HUES64 (cell line): Measurements from ENCODE around the gene PRPF8.
"Not testable (repeated sequence)": the region's sequence is repeated elsewhere in the genome, so short reads cannot be mapped to it uniquely, and the experiment has no call there.

ENCODE experiments used
- H3K27ac ChIP-seq: 2 replicates; pipeline ENCODE4 v1.7.0; 2013; ENCODE audit warnings: low read depth, low read length, inconsistent platforms
- H3K27me3 ChIP-seq: 2 replicates; pipeline ENCODE4 v1.6.1; 2013; ENCODE audit warnings: mild to moderate bottlenecking, low read length; ENCODE audit not compliant: insufficient read depth
- H3K36me3 ChIP-seq: 2 replicates; pipeline ENCODE4 v1.6.1; 2013; ENCODE audit warnings: mild to moderate bottlenecking, low read length; ENCODE audit not compliant: insufficient read depth
- H3K4me1 ChIP-seq: 2 replicates; pipeline ENCODE4 v1.6.1; 2013; ENCODE audit warnings: mild to moderate bottlenecking, low read length, moderate library complexity; ENCODE audit not compliant: insufficient read depth
- H3K4me3 ChIP-seq: 2 replicates; pipeline ENCODE4 v1.5.1; 2013; ENCODE audit warnings: mild to moderate bottlenecking, low read length, moderate library complexity
- H3K9ac ChIP-seq: 2 replicates; pipeline ENCODE4 v1.6.1; 2013; ENCODE audit warnings: mild to moderate bottlenecking, low read depth, low read length
- H3K9me3 ChIP-seq: 2 replicates; pipeline ENCODE4 v1.6.1; 2013; ENCODE audit warnings: low read depth, low read length; ENCODE audit not compliant: insufficient read depth
- WGBS: fragments of 150-250, 120-280 bp; methylation state at CpG from one replicate; pipeline ENCODE4 v1.1.7; 2013; ENCODE audit warnings: missing lambda C conversion rate; 5-methylcytosine and 5-hydroxymethylcytosine counted together

The PRPF8 gene

DNA sequence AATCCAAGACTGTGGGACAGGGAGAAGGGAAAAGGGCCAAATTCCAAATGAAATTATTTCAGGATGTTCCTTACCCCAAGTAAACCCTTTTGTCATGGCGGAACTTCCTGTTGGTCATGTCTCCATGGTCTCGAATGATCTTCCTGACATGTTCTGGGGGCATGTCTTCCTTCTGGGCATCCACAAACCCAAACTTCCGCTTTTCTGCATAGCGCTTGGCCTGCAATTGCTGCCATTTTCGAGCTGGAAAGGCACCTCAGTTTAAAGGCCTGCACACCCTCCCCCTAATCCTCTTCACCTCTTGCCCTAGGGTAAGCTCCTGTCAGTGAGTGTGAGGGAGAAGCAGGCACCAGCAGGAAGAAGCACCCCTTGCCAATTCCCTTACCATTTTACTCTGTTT is 1.2 kb downstream of the PRPF8 start:
- Histone ChIP-seq H3K27ac (no peak overlapping the region), H3K4me3 (peak overlapping the region; percentile 94), H3K9me3 (no peaks in the 10 kb centered on the region), H3K36me3 (peaks cover 51% of the 10 kb centered on the region), H3K4me1 (no peaks in the 10 kb centered on the region), H3K9ac (no peak overlapping the region), H3K27me3 (no peaks in the 10 kb centered on the region)
- 93% methylated on average over 5 of the region's 5 CpGs for WGBS

DNA sequence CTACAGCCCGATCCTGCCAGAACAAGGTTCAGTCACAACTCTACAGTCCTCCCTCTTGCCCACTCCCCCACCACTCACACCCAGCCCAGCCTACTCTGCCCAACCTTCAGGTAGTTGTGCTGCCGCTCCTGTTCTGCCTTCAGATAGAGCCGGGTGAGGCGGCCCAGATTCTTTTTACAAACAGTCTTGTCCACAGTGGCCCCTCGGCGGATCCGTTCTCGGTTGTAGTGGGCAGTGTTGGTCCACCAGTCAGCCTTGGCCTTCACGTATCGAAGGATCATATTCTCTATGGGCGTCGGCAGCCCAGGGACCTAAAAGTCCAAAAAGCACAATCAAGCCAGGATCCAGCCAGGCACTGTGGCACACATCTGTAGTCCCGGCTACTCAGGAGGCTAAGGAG is 8.3 kb downstream of the PRPF8 start:
- 93% methylated on average over 13 of the region's 13 CpGs for WGBS
- Histone ChIP-seq H3K27ac (no peak overlapping the region), H3K27me3 (no peaks in the 10 kb centered on the region), H3K9me3 (no peaks in the 10 kb centered on the region), H3K4me3 (no peak overlapping the region), H3K4me1 (no peaks in the 10 kb centered on the region), H3K36me3 (peaks cover 97% of the 10 kb centered on the region), H3K9ac (no peak overlapping the region)

DNA sequence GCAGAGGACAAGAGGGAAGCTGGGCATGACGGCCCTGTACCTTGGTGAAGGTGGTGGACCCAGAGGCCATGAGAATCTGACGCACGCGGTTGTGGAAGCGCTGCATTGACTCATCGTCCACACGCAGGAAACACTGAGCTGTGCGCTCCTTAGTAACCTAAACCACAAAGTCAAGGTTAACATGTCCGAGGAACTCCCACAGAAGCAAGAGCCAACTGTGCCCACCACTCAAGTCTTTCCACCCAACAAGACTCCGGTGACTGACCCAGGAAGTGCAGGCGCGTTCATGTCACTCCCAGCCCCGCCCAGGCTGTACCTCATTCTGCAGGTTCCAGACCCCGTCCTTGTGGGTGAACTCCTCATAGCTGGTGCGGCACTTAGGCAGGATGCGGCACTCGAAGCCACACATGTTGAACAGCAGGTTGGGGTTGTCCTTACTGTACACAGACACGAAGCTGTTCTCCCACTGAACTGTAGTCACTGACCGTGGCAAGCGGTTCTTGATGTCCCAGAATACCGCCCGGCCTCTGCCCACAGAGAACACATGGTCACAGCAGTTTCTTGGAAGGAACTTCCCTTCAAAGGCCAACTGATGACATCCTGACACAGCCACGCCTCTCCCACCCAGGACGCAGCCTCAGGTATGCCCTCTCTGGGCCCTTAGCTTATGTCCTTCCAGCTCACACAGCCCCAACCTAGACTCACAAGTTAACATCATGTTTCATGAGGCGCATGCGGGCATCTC is 11.5 kb downstream of the PRPF8 start:
- no peaks in the 10 kb centered on the region for H3K4me1 ChIP-seq
- no peaks in the 10 kb centered on the region for H3K9me3 ChIP-seq
- H3K27me3 ChIP-seq = no peaks in the 10 kb centered on the region
- 96% methylated on average over 26 of the region's 26 CpGs for WGBS
- no peak overlapping the region for H3K27ac ChIP-seq
- H3K36me3 ChIP-seq = peaks cover 92% of the 10 kb centered on the region
- no peak overlapping the region for H3K4me3 ChIP-seq
- no peak overlapping the region for H3K9ac ChIP-seq

DNA sequence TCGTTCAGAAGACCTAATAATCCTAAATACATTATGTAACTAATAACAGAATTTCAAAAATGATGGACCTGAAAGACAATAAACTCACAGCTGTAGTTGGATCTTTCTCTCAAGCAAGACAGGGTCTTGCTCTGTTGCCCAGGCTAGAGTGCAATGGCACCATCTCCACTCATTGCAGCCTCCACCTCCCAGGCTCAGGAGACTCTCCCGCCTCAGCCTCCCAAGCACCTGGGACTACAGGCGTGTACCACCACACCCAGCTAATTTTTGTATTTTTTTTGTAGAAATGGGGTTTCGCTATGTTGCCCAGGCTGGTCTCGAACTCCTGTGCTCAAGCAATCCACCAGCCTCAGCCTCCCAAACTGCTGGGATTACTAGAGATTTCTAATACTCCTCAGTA is 20.7 kb downstream of the PRPF8 start:
- not testable (repeated sequence) for H3K27me3 ChIP-seq, H3K9ac ChIP-seq, H3K9me3 ChIP-seq, H3K4me3 ChIP-seq, H3K27ac ChIP-seq, H3K4me1 ChIP-seq
- WGBS = 98% methylated on average over 4 of the region's 5 CpGs
- H3K36me3 ChIP-seq = peaks cover 90% of the 10 kb centered on the region

DNA sequence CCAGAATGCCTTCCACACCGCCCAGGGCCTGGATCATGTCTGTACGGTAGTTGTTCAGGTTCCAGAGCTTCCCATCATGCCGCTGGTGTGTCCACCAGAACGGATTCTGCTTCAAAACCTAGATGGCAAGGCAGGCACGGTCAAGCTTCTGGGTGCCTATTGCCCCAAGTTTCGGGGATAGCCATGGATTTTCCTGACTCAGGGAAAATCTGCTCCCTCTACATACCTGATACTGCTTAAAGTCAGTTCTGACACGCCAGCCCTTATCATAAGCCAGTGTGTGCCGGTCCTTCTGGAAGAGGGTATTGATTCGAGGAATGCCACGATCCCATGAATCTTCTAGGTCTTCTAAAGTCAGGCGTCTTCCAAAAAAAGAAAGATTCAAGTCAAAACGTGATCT is 23.6 kb downstream of the PRPF8 start:
- no peaks in the 10 kb centered on the region for H3K27me3 ChIP-seq
- H3K36me3 ChIP-seq = peaks cover 94% of the 10 kb centered on the region
- no peak overlapping the region for H3K9ac ChIP-seq
- no peaks in the 10 kb centered on the region for H3K9me3 ChIP-seq
- WGBS = 95% methylated on average over 12 of the region's 12 CpGs
- H3K4me1 ChIP-seq = no peaks in the 10 kb centered on the region
- H3K4me3 ChIP-seq = no peak overlapping the region
- no peak overlapping the region for H3K27ac ChIP-seq

DNA sequence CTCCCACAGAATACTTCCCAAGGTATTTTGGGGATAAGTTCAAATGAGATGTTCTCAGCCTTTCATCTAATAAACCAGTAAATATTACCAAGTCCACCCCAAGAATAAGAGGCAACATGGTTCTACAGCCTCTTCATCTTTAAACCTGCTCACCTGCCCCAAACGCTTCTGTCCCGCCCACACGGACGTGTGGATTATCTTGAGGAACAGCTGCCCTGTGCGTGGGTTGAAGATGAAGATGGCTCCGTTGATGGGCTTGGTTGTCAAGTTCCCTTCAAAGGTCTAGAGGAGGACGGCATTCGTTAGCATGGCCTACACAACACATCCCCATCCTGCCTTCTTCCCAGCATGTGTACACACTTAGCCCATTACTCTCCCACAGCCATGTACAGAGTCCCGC is 26.6 kb downstream of the PRPF8 start:
- no peaks in the 10 kb centered on the region for H3K27me3 ChIP-seq
- H3K36me3 ChIP-seq = peaks cover 95% of the 10 kb centered on the region
- H3K4me1 ChIP-seq = no peaks in the 10 kb centered on the region
- no peaks in the 10 kb centered on the region for H3K9me3 ChIP-seq
- H3K9ac ChIP-seq = no peak overlapping the region
- 98% methylated on average over 9 of the region's 9 CpGs for WGBS
- H3K4me3 ChIP-seq = no peak overlapping the region
- no peak overlapping the region for H3K27ac ChIP-seq

DNA sequence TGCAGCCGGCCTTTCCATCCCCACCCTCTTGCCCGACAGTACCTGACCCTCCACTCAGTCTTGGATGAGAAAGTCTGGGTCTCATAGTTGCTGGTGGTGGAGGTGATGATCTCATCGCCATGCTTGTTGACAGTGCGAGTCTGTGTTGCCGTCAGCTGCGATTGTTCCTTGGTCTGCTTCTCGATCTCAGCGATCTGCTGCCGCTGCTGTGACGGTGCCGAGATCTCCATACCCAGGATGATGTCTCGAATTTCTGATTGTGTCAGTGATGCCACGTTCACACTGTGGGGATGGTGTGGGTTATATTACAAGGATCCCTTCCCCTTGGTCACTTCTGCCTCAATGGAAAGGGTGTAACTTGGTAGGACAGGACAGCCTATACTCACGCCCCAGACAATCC is 30.9 kb downstream of the PRPF8 start:
- H3K9ac ChIP-seq = no peak overlapping the region
- H3K9me3 ChIP-seq = no peaks in the 10 kb centered on the region
- 97% methylated on average over 14 of the region's 14 CpGs for WGBS
- no peaks in the 10 kb centered on the region for H3K27me3 ChIP-seq
- no peaks in the 10 kb centered on the region for H3K4me1 ChIP-seq
- no peak overlapping the region for H3K27ac ChIP-seq
- H3K4me3 ChIP-seq = no peak overlapping the region
- peaks cover 84% of the 10 kb centered on the region for H3K36me3 ChIP-seq

DNA sequence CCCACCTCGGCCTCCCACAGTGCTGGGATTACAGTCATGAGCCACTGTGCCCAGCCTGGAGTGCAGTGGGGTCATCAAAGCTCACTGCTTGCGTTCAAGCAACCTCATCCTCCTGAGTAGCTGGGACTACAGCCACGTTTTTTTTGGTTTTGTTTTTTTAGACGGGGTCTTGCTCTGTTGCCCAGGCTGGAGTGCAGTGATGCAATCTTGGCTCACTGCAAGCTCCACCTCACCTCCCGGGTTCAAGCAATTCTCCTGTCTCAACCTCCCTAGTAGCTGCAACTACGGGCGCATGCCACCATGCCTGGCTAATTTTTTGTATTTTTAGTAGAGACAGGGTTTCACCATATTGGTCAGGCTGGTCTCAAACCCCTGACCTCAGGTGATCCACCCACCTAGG is 31.9 kb downstream of the PRPF8 start:
- not testable (repeated sequence) for H3K9ac ChIP-seq, H3K27ac ChIP-seq, H3K27me3 ChIP-seq, H3K4me3 ChIP-seq, H3K4me1 ChIP-seq, H3K9me3 ChIP-seq
- WGBS = 93% methylated on average over 7 of the region's 7 CpGs
- peaks cover 74% of the 10 kb centered on the region for H3K36me3 ChIP-seq

DNA sequence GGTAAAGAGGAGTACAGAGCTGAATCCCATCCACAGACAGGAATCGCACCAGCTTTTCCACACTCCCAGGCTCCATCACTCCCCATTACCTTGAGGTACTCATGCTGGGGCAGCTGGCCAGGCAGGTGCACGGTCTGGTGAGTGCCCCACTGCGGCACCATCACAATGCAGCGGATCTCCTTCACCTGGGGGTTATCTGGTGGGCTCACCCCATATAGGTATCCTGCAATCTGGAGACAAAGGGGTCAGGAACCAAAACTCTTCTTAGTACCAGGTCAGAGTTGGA is 33.2 kb downstream of the PRPF8 start:
- Histone ChIP-seq H3K27me3 (no peaks in the 10 kb centered on the region), H3K9ac (no peak overlapping the region), H3K36me3 (peaks cover 62% of the 10 kb centered on the region), H3K4me3 (no peak overlapping the region), H3K9me3 (no peaks in the 10 kb centered on the region), H3K27ac (no peak overlapping the region), H3K4me1 (0 out of 2 replicates have a peak, but pooled peaks cover 3% of the 10 kb centered on the region)
- WGBS = 90% methylated on average over 4 of the region's 4 CpGs

DNA sequence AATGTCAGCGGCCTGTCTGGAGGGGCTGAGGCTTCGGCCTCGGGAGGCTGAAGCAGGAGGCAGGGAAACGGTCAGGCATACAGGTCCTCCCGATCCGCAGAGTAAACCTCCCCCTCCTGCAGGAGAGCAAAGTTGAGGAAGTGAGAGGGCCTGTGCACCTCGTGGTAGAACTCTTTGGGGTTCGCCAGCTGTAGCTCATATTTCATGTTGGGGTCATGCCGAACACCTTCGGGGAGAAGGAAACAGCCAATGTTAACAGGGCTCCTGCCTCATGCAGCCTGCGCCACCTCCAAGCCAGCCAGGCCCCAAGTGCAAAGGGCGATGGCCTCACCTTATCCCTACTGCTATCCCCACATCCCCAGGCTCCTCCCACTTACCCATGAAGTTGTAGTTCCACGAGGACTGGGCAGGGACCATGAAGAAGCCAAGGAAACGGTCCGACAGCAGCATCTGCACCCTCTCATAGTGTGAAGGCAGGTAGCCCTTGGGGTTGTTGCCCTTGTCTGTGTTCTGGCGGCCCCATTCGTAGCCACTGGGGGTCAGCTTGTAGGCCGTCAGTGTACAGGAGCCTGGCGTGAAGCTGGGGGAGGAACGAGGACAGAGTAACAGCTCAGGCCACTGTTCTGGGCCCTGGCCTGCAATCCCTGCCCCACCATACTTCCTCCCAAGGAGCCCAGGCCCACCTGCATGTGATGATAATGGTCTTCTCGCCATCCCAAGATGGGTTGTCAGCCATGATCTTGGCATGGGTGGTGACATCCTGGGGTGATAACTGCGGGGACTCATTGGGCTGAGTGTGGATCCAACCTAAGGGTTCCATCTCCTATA is 33.7 kb downstream of the PRPF8 start:
- no peak overlapping the region for H3K27ac ChIP-seq
- H3K9ac ChIP-seq = no peak overlapping the region
- H3K4me3 ChIP-seq = no peak overlapping the region
- peaks cover 56% of the 10 kb centered on the region for H3K36me3 ChIP-seq
- no peaks in the 10 kb centered on the region for H3K9me3 ChIP-seq
- WGBS = 94% methylated on average over 22 of the region's 22 CpGs
- H3K4me1 ChIP-seq = 0 out of 2 replicates have a peak, but pooled peaks cover 4% of the 10 kb centered on the region
- no peaks in the 10 kb centered on the region for H3K27me3 ChIP-seq

DNA sequence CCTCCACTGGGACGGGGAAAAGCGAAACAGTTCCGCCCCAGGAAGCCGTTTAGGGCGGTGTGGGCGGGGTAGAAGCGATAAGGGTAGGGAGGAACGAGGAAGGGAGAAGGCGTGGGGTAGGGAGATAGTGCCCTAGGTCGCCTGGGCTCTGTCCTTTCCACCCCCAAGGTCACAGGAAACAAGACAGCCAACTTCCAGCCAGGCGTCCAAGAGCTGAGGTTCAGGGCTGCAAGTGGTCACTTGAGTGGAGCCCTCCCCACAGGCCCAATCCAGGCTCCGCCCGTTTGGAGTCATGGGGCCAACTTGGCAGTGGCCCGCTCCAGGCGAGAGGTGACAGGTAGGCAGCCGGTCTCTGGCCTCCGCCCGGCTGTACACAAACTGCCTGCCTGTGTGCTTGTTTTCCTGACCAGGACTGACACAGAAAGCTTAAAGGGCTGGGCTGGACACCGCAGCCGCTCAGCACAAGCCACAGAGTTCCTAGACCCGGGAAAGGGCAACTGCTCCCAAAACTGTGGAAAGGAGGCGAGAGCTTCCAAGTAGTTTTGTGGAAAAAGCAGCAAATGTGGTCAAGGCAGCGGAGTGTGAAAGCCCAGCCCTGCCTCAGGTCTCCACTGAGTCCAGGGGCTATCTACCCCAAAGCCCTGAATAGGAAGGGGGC is 34.7 kb downstream of the PRPF8 start, which contains the start of gene RILP:
RILP (minus strand) TSS at position 23 of the 658 bp plus-strand sequence. CDS start 62 bp downstream, outside the sequence.
- 38% methylated on average over 22 of the region's 23 CpGs for WGBS
- Histone ChIP-seq H3K36me3 (peaks cover 49% of the 10 kb centered on the region), H3K4me3 (peak within 1 kb of the TSS; percentile 74), H3K9ac (peak within 1 kb of the TSS; percentile 57), H3K27me3 (peaks cover 1% of the 10 kb centered on the region), H3K4me1 (0 out of 2 replicates have a peak, but pooled peaks cover 14% of the 10 kb centered on the region), H3K27ac (peak within 1 kb of the TSS; percentile 81; the same call in 1 of the 2 replicates), H3K9me3 (no peaks in the 10 kb centered on the region)
